Spleen (tissue), 7 donors: ENCODE results near the gene PPARGC1A.

Source experiments
- CTCF ChIP-seq, 11 experiments: fragments of 200-600 bp in 7 of 11; fragments of 450-650 bp in 4 of 11; sonication (generic) in 4 of 11; IDR thresholded peaks in 8 of 11; conservative IDR thresholded peaks in 3 of 11; 1 replicate in 7 of 11; 2 replicates in 4 of 11; pipeline versions ENCODE4 v1.4.0 to v1.8.0; 2016 to 2021; ENCODE audit warnings: antibody characterized with exemption in 11 of 11, inconsistent platforms in 4 of 11, mild to moderate bottlenecking in 1 of 11
- POLR2A ChIP-seq, 3 donors: fragments of 450-650 bp; IDR thresholded peaks; one replicate each; pipeline ENCODE4 v1.5.1; 2017; ENCODE audit warnings: antibody characterized with exemption in 3 of 3, mild to moderate bottlenecking in 1 of 3
- POLR2AphosphoS5 ChIP-seq, 3 donors: sonication (generic); formaldehyde crosslinking; IDR thresholded peaks; one replicate each; pipeline ENCODE4 v1.5.1; 2017; ENCODE audit warnings: antibody characterized with exemption in 3 of 3
- donor health status: DM: no; HTN: no; CAD: no; lungs with moderate emphysema.
- donor health status: DM: no; HTN: no; CAD: no.
- donor health status: DM: no; HTN: no; CAD: no.

- TF ChIP-seq POLR2AphosphoS5 (IDR thresholded peaks at IDR 0.05) (no peak), CTCF (IDR thresholded peaks at IDR 0.05 in 8 of 11, conservative IDR thresholded peaks at IDR 0.05 in 3 of 11) (no peak), POLR2A (IDR thresholded peaks at IDR 0.05) (no peak)
Observed at GRCh38 chr4:23906839-23907238, 17.0 kb upstream of the PPARGC1A start.
